Measurements from ENCODE around the gene RNFT2. TPM values are rescaled to one million over a fixed set of nuclear protein-coding genes. Genes with fewer than 3 reads are reported as not detected.

RNFT2 gene
- polyA plus RNA-seq, 1 donor (not counting 4 experiments of a cell fraction or from before 2014, with no cell fraction given), result 0.96 TPM

- FAIRE-seq (no peak), DNase-seq (ENCODE audit: low read depth, low spot score) (no peak)
- Histone ChIP-seq H3K4me2 (ENCODE audit: control insufficient read depth, extremely low read depth, insufficient read depth, low read depth, low read length) (no peak overlapping the region), H3K9me1 (ENCODE audit: control insufficient read depth, extremely low read depth, insufficient read depth, low read length) (no peaks in the 10 kb centered on the region), H4K20me1 (ENCODE audit: control insufficient read depth, extremely low read depth, insufficient read depth, low read length) (no peaks in the 10 kb centered on the region), H2AFZ (ENCODE audit: control insufficient read depth, low read length) (no peak overlapping the region), H3K27ac (ENCODE audit: control insufficient read depth, insufficient read depth, low read length) (no peak overlapping the region), H3K9me3 (ENCODE audit: control insufficient read depth, low read depth, low read length) (no peaks in the 10 kb centered on the region), H3K9ac (ENCODE audit: control insufficient read depth, extremely low read depth, insufficient read depth, low read length) (no peak overlapping the region), H3K4me1 (ENCODE audit: control insufficient read depth, extremely low read depth, insufficient read depth, low read length) (no peaks in the 10 kb centered on the region), H3K79me2 (ENCODE audit: control insufficient read depth, insufficient read depth, low read length) (no peaks in the 10 kb centered on the region), H3K27me3 (ENCODE audit: control insufficient read depth, extremely low read depth, insufficient read depth, low read length) (no peaks in the 10 kb centered on the region), H3K36me3 (ENCODE audit: control insufficient read depth in 2 of 2, extremely low read depth in 1 of 2, insufficient read depth in 2 of 2, low read length in 2 of 2) (no peaks in the 10 kb centered on the region), H3K4me3 (ENCODE audit: control insufficient read depth in 2 of 3, extremely low read depth in 1 of 3, insufficient read depth in 2 of 3, low read depth in 1 of 3, low read length in 3 of 3) (no peak overlapping the region)
- dilution Hi-C loops (cut with MboI; ENCODE audit: extremely low pct_ligation_motif_present, low sequenced_read_pairs), result no loop called here
- TF ChIP-seq EZH2 (IDR thresholded peaks at IDR 0.05; ENCODE audit: low read length) (no peak), CTCF (optimal IDR thresholded peaks at IDR 0.05 in 1 of 3, IDR thresholded peaks at IDR 0.05 in 1 of 3, conservative IDR thresholded peaks at IDR 0.05 in 1 of 3; ENCODE audit: extremely low read depth in 1 of 3, insufficient read depth in 2 of 3, low read length in 3 of 3) (no peak)
Observed at GRCh38 chr12:116798719-116799118, 60.6 kb downstream of the RNFT2 start.

- Histone ChIP-seq H3K9me3 (ENCODE audit: control insufficient read depth, low read depth, low read length) (no peaks in the 10 kb centered on the region), H3K4me1 (ENCODE audit: control insufficient read depth, extremely low read depth, insufficient read depth, low read length) (no peaks in the 10 kb centered on the region), H3K4me3 (ENCODE audit: control insufficient read depth in 2 of 3, extremely low read depth in 1 of 3, insufficient read depth in 2 of 3, low read depth in 1 of 3, low read length in 3 of 3) (no peak overlapping the region), H3K36me3 (ENCODE audit: control insufficient read depth in 2 of 2, extremely low read depth in 1 of 2, insufficient read depth in 2 of 2, low read length in 2 of 2) (no peaks in the 10 kb centered on the region), H2AFZ (ENCODE audit: control insufficient read depth, low read length) (no peak overlapping the region), H4K20me1 (ENCODE audit: control insufficient read depth, extremely low read depth, insufficient read depth, low read length) (no peaks in the 10 kb centered on the region), H3K27ac (ENCODE audit: control insufficient read depth, insufficient read depth, low read length) (no peak overlapping the region), H3K4me2 (ENCODE audit: control insufficient read depth, extremely low read depth, insufficient read depth, low read depth, low read length) (no peak overlapping the region), H3K27me3 (ENCODE audit: control insufficient read depth, extremely low read depth, insufficient read depth, low read length) (no peaks in the 10 kb centered on the region), H3K9me1 (ENCODE audit: control insufficient read depth, extremely low read depth, insufficient read depth, low read length) (no peaks in the 10 kb centered on the region), H3K79me2 (ENCODE audit: control insufficient read depth, insufficient read depth, low read length) (no peaks in the 10 kb centered on the region), H3K9ac (ENCODE audit: control insufficient read depth, extremely low read depth, insufficient read depth, low read length) (no peak overlapping the region)
- FAIRE-seq, result no peak
- TF ChIP-seq EZH2 (IDR thresholded peaks at IDR 0.05; ENCODE audit: low read length) (no peak), CTCF (optimal IDR thresholded peaks at IDR 0.05 in 1 of 3, IDR thresholded peaks at IDR 0.05 in 1 of 3, conservative IDR thresholded peaks at IDR 0.05 in 1 of 3; ENCODE audit: extremely low read depth in 1 of 3, insufficient read depth in 2 of 3, low read length in 3 of 3) (no peak)
- dilution Hi-C loops (cut with MboI; ENCODE audit: extremely low pct_ligation_motif_present, low sequenced_read_pairs), result no loop called here
- DNase-seq (ENCODE audit: low read depth, low spot score), result no peak
Observed at GRCh38 chr12:116799955-116800354, 61.8 kb downstream of the RNFT2 start.

All from keratinocyte (primary cell).